ENCODE data around the gene ANO9. TPM values are rescaled to one million over a fixed set of nuclear protein-coding genes. Genes with fewer than 3 reads are reported as not detected.
"Not testable (repeated sequence)": the region's sequence is repeated elsewhere in the genome, so short reads cannot be mapped to it uniquely, and the experiment has no call there.

ANO9 gene
- total RNA-seq, 1 donor from 2014 or later: not detected

- Histone ChIP-seq H3K27me3 (ENCODE audit: control insufficient read depth in 3 of 3, insufficient read depth in 3 of 3, low read length in 3 of 3) (peaks cover 41 to 55% (median 54%) of the 10 kb centered on the region in 3 donors), H3K4me1 (ENCODE audit: control insufficient read depth in 3 of 3, insufficient read depth in 3 of 3, low read length in 3 of 3) (peaks cover 4 to 8% (median 5%) of the 10 kb centered on the region in 3 donors), H3K9me3 (ENCODE audit: control insufficient read depth in 3 of 3, low read length in 3 of 3) (no peaks in the 10 kb centered on the region), H3K4me3 (ENCODE audit: low read length in 3 of 3) (peak overlapping the region; percentile 30 to 58 (median 45)), H3K36me3 (ENCODE audit: control insufficient read depth in 3 of 3, insufficient read depth in 3 of 3, low read length in 3 of 3) (no peaks in the 10 kb centered on the region), H3K27ac (ENCODE audit: low read depth, low read length) (peak overlapping the region; percentile 47), H3K9ac (ENCODE audit: low read depth in 1 of 3, low read length in 3 of 3) (peak overlapping the region in 2 of 3 donors; percentile 32 to 64)
Observed at GRCh38 chr11:416757-417621, 24.8 kb downstream of the ANO9 start.

DNA sequence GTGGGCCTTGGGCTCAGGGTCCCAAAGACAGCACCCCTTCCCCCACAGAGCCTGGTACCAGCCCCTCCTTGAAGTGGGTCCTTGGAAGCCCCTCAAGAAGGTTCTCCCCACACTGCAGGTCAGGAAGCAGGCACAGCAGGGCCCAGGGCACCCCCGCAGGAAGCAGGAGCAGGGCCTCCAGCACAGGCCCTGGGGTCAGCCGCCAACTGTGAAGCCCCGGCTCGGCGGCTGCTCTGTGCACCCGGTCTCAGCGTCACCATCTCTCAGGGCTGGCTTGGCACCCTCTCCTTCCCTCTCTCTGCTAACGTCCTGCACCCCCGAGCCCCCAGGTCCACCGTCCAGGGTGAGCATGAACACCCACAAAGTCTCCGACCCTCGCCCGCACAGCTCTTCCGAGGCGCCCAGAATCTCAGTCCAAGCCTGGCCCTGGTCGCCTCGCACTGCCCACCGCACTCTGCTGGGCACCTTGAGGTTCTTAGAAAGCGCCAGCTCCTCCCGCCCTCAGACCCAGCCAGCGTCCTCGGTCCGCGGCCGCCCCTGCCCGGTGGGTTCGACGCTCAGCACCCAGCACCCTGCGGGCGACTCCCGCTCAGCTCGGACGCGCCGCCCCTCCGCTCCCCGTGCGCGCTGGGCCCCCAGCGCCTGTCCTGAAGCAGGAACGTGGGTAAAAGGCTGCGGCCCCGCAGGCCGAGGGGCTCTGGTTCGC lies 25.6 kb downstream of the ANO9 start:
- peaks cover 41 to 55% (median 54%) of the 10 kb centered on the region in 3 donors for H3K27me3 ChIP-seq (ENCODE audit: control insufficient read depth in 3 of 3, insufficient read depth in 3 of 3, low read length in 3 of 3)
- peaks cover 4 to 8% (median 5%) of the 10 kb centered on the region in 3 donors for H3K4me1 ChIP-seq (ENCODE audit: control insufficient read depth in 3 of 3, insufficient read depth in 3 of 3, low read length in 3 of 3)
- no peaks in the 10 kb centered on the region for H3K36me3 ChIP-seq (ENCODE audit: control insufficient read depth in 3 of 3, insufficient read depth in 3 of 3, low read length in 3 of 3)
- peak overlapping the region; percentile 47 for H3K27ac ChIP-seq (ENCODE audit: low read depth, low read length)
- H3K4me3 ChIP-seq (ENCODE audit: low read length in 3 of 3): peak overlapping the region in 2 of 3 donors; percentile 45 to 58
- peak overlapping the region in 2 of 3 donors; percentile 32 to 64 for H3K9ac ChIP-seq (ENCODE audit: low read depth in 1 of 3, low read length in 3 of 3)
- no peaks in the 10 kb centered on the region for H3K9me3 ChIP-seq (ENCODE audit: control insufficient read depth in 3 of 3, low read length in 3 of 3)

- H3K36me3 ChIP-seq (ENCODE audit: control insufficient read depth in 3 of 3, insufficient read depth in 3 of 3, low read length in 3 of 3): no peaks in the 10 kb centered on the region
- H3K4me3 ChIP-seq (ENCODE audit: low read length in 3 of 3): peak overlapping the region in 2 of 3 donors; percentile 23 to 58
- H3K27me3 ChIP-seq (ENCODE audit: control insufficient read depth in 3 of 3, insufficient read depth in 3 of 3, low read length in 3 of 3): peaks cover 41 to 54% (median 52%) of the 10 kb centered on the region in 3 donors
Observed at GRCh38 chr11:415640-416041, 26.2 kb downstream of the ANO9 start.

GRCh38 chr11:414318-414857 lies 27.4 kb downstream of the ANO9 start:
- Histone ChIP-seq H3K4me3 (ENCODE audit: low read length in 3 of 3) (peak overlapping the region; percentile 64 to 66 (median 65)), H3K27ac (ENCODE audit: low read depth, low read length) (peak overlapping the region; percentile 36), H3K4me1 (ENCODE audit: control insufficient read depth in 3 of 3, insufficient read depth in 3 of 3, low read length in 3 of 3) (peaks cover 4 to 8% (median 5%) of the 10 kb centered on the region in 3 donors), H3K36me3 (ENCODE audit: control insufficient read depth in 3 of 3, insufficient read depth in 3 of 3, low read length in 3 of 3) (no peaks in the 10 kb centered on the region), H3K9ac (ENCODE audit: low read depth in 1 of 3, low read length in 3 of 3) (peak overlapping the region in 2 of 3 donors; percentile 25 to 33), H3K27me3 (ENCODE audit: control insufficient read depth in 3 of 3, insufficient read depth in 3 of 3, low read length in 3 of 3) (peaks cover 39 to 52% (median 49%) of the 10 kb centered on the region in 3 donors), H3K9me3 (ENCODE audit: control insufficient read depth in 3 of 3, low read length in 3 of 3) (no peaks in the 10 kb centered on the region)

More at GRCh38 chr11:415640-416041, 26.2 kb downstream of the ANO9 start:
- H3K9me3 ChIP-seq (ENCODE audit: control insufficient read depth in 3 of 3, low read length in 3 of 3): no peaks in the 10 kb centered on the region
- peaks cover 4 to 8% (median 5%) of the 10 kb centered on the region in 3 donors for H3K4me1 ChIP-seq (ENCODE audit: control insufficient read depth in 3 of 3, insufficient read depth in 3 of 3, low read length in 3 of 3)
- peak overlapping the region in 2 of 3 donors; percentile 16 to 32 for H3K9ac ChIP-seq (ENCODE audit: low read depth in 1 of 3, low read length in 3 of 3)
- H3K27ac ChIP-seq (ENCODE audit: low read depth, low read length): peak overlapping the region; percentile 47

GRCh38 chr11:413120-414081 lies 28.4 kb downstream of the ANO9 start:
- Histone ChIP-seq H3K9me3 (ENCODE audit: control insufficient read depth in 3 of 3, low read length in 3 of 3) (no peaks in the 10 kb centered on the region), H3K36me3 (ENCODE audit: control insufficient read depth in 3 of 3, insufficient read depth in 3 of 3, low read length in 3 of 3) (no peaks in the 10 kb centered on the region), H3K4me1 (ENCODE audit: control insufficient read depth in 3 of 3, insufficient read depth in 3 of 3, low read length in 3 of 3) (peaks cover 4 to 8% (median 5%) of the 10 kb centered on the region in 3 donors), H3K27ac (ENCODE audit: low read depth, low read length) (no peak overlapping the region), H3K9ac (ENCODE audit: low read depth in 1 of 3, low read length in 3 of 3) (no peak overlapping the region), H3K27me3 (ENCODE audit: control insufficient read depth in 3 of 3, insufficient read depth in 3 of 3, low read length in 3 of 3) (peaks cover 41 to 53% (median 45%) of the 10 kb centered on the region in 3 donors), H3K4me3 (ENCODE audit: low read length in 3 of 3) (no peak overlapping the region)

- H3K4me1 ChIP-seq (ENCODE audit: control insufficient read depth in 3 of 3, insufficient read depth in 3 of 3, low read length in 3 of 3): peaks cover 4 to 8% (median 5%) of the 10 kb centered on the region in 3 donors
- no peak overlapping the region for H3K4me3 ChIP-seq (ENCODE audit: low read length in 3 of 3)
- no peaks in the 10 kb centered on the region for H3K9me3 ChIP-seq (ENCODE audit: control insufficient read depth in 3 of 3, low read length in 3 of 3)
- no peaks in the 10 kb centered on the region for H3K36me3 ChIP-seq (ENCODE audit: control insufficient read depth in 3 of 3, insufficient read depth in 3 of 3, low read length in 3 of 3)
- H3K9ac ChIP-seq (ENCODE audit: low read depth in 1 of 3, low read length in 3 of 3): no peak overlapping the region
- H3K27me3 ChIP-seq (ENCODE audit: control insufficient read depth in 3 of 3, insufficient read depth in 3 of 3, low read length in 3 of 3): peaks cover 38 to 52% (median 39%) of the 10 kb centered on the region in 3 donors
- H3K27ac ChIP-seq (ENCODE audit: low read depth, low read length): no peak overlapping the region
Observed at GRCh38 chr11:412641-413119, 29.1 kb downstream of the ANO9 start.

DNA sequence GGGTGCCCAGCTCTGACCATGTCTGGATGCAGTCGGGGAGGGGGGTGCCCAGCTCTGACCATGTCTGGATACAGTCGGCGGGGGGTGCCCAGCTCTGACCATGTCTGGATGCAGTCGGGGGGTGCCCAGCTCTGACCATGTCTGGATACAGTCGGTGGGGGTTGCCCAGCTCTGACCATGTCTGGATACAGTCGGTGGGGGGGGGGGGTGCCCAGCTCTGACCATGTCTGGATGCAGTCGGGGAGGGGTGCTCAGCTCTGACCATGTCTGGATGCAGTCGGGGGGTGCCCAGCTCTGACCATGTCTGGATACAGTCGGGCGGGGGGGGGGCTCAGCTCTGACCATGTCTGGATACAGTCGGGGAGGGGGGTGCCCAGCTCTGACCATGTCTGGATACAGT lies 30.3 kb downstream of the ANO9 start:
- Histone ChIP-seq H3K4me1 (ENCODE audit: control insufficient read depth in 3 of 3, insufficient read depth in 3 of 3, low read length in 3 of 3) (peaks cover 4 to 11% (median 4%) of the 10 kb centered on the region in 3 donors), H3K27me3 (ENCODE audit: control insufficient read depth in 3 of 3, insufficient read depth in 3 of 3, low read length in 3 of 3) (peaks cover 28 to 48% (median 39%) of the 10 kb centered on the region in 3 donors)
- H3K36me3 ChIP-seq (ENCODE audit: control insufficient read depth in 3 of 3, insufficient read depth in 3 of 3, low read length in 3 of 3); H3K9ac ChIP-seq (ENCODE audit: low read depth in 1 of 3, low read length in 3 of 3); H3K4me3 ChIP-seq (ENCODE audit: low read length in 3 of 3); H3K27ac ChIP-seq (ENCODE audit: low read depth, low read length); H3K9me3 ChIP-seq (ENCODE audit: control insufficient read depth in 3 of 3, low read length in 3 of 3): not testable (repeated sequence)

DNA sequence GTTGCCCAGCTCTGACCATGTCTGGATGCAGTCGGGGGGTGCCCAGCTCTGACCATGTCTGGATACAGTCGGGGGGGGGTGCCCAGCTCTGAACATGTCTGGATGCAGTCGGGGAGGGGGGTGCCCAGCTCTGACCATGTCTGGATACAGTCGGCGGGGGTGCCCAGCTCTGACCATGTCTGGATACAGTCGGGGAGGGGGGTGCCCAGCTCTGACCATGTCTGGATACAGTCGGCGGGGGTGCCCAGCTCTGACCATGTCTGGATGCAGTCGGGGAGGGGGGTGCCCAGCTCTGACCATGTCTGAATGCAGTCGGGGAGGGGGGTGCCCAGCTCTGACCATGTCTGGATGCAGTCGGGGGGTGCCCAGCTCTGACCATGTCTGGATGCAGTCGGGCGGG lies 31.1 kb downstream of the ANO9 start:
- H3K27me3 ChIP-seq (ENCODE audit: control insufficient read depth in 3 of 3, insufficient read depth in 3 of 3, low read length in 3 of 3): peaks cover 20 to 43% (median 30%) of the 10 kb centered on the region in 3 donors

More for the DNA sequence above, 31.1 kb downstream of the ANO9 start:
- H3K4me3 ChIP-seq (ENCODE audit: low read length in 3 of 3); H3K9me3 ChIP-seq (ENCODE audit: control insufficient read depth in 3 of 3, low read length in 3 of 3); H3K9ac ChIP-seq (ENCODE audit: low read depth in 1 of 3, low read length in 3 of 3); H3K27ac ChIP-seq (ENCODE audit: low read depth, low read length); H3K36me3 ChIP-seq (ENCODE audit: control insufficient read depth in 3 of 3, insufficient read depth in 3 of 3, low read length in 3 of 3): not testable (repeated sequence)
- H3K4me1 ChIP-seq (ENCODE audit: control insufficient read depth in 3 of 3, insufficient read depth in 3 of 3, low read length in 3 of 3): peaks cover 4 to 19% (median 8%) of the 10 kb centered on the region in 3 donors

Data from skeletal muscle tissue (tissue), 4 donors.